GM21515 (cell line): ENCODE data around the gene CCDC50.

Experiments used
- ATAC-seq: cut with Tn5 transposase; IDR thresholded peaks from one replicate; pipeline ENCODE4 v1.9.1; 2021; ENCODE audit not compliant: unreplicated experiment

CCDC50 gene, protein sequence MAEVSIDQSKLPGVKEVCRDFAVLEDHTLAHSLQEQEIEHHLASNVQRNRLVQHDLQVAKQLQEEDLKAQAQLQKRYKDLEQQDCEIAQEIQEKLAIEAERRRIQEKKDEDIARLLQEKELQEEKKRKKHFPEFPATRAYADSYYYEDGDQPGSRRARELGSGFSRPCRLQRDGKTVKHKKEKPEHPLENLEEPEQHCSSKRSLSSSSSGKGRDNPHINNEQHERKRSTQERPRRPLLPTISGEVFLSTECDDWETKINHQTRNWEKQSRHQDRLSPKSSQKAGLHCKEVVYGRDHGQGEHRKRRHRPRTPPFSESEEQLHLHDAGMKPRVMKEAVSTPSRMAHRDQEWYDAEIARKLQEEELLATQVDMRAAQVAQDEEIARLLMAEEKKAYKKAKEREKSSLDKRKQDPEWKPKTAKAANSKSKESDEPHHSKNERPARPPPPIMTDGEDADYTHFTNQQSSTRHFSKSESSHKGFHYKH

GRCh38 chr3:191328962-191329653, at the start of gene CCDC50:
CCDC50 (plus strand) TSS chr3:191329394; CDS start chr3:191329675, 281 bp downstream.
- ATAC-seq: peak; percentile 65

DNA sequence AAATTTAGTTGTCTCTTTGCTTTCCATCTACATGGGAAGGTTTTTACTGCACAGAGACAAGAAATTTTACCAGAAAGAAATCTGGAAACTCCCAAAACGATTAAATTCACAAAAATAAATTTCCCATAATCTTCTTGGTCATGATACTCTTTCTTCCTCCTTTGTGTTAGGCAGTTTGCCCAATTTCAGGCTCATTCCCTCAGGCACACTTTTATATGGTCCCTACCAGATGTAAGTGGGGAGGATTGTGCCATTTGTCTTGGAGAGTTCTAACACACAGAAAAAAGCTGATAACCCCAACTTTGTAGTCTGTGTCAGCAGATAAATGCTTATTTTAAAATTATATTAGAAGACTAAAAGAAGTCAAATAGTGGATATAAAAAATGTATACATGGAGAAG, 49.1 kb upstream of the CCDC50 start:
- ATAC-seq: no peak

DNA sequence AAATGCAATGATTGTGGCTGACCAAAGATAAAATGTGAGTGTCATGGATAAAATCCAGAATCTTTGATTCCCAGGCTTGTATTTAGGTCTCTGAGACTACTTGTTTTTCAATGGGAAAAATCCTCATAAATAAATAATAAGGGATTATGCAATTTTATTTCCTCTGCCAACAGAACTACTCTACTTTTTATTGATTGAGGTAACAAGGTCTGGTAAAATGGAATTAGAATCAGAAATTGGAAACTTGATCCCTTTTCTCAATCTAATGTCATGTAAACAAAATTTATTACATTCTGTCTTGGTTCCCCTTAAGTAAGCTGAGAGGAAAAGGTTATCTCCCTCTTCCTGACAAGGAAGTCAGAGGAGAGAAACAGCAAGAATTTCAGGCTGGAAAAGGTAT, 48.3 kb upstream of the CCDC50 start:
- ATAC-seq: no peak

DNA sequence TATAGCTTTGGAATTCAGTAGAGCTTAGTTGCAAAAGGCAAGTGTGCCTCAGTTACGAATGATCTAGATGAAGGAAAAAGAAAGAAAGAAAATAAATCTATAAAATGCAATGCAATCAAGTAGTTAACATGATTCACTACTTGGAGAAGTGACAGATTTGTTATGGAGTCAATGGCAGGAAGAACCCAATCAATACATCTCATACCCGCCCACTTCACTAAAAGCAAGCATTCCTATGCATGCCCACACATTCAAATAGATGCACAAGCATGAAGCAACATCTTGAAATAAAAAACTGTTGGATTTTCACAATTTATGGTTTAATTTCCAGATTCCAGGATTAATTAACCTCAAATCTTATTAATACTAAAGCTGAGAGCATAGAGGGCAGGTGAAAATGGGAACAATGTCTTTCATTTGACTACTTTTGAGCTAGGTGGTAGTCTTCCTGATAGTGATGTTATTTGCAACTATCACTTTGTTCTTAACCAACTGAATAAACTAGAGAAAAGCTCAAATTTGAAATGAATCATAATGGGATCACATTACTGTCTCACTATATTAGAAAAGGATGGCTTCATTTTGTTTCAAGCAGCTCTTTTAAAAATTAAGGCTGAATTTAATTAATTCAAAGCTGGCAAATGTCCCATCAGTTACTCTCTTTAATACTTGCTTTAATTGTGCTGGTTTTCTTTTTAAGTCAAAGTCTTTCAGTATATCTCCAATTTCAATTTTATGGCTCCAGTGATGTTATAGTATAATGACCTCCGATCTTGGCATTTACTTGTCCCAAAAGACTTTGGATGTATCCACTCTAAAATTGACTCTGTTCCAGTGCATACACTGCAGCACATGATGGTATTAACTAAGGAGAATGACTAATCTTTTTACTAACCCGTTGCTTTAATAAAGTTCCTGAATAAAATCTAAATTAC, 46.7 kb upstream of the CCDC50 start:
- no peak for ATAC-seq

DNA sequence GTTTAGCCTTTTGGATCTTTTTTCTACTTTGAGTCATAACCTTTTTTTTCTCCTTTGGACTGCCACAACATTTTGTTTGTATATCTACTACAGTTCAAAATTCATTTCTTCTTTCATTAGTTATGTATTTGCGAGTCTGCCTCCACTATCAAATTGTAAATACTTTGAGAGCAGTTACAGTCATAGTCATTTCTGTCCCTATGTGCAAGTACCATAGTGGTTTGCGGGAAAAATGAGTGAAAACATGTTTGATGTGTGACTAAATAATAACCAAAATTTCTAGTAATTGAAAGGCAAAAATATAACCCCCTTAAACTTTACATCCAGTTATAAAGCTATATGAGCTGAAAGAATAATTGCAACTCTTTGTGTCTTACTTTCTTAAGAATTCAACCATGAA, 45.8 kb upstream of the CCDC50 start:
- no peak for ATAC-seq

GRCh38 chr3:191290311-191291025, 38.7 kb upstream of the CCDC50 start:
- peak; percentile 84 for ATAC-seq

DNA sequence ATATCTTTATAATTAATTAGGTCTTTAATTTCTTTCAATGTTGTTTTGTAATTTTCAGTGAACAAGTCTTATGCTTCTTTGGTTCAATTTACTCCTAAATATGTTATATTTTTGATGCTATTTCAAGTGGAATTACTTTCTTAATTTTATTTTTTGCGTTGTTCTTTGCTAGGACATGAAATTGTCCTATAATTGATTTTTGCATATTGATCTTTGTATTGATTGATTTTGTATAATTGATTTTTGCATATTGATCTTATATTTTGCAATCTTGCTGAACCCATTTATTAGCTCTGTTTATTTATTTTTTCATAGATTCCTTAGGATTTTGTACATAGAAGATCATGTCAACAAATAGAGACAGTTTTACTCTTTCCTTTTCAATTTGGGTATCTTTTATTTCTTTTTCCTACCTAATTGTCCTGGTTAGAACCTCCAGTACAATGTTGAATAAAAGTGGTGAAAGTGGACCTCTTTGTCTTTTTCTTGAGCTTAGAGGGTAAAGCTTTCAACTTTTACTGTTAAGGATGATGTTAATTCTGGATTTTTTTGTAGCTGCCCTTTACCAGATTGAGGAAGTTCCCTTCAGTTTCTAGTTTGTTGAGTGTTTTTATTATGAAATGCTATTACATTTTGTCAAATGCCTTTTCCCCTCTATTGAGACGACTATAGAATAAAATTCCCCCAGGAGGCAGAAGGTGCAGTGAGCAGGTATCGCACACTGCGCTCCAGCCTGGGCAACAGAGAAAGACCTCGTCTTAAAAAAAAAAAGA, 36.8 kb upstream of the CCDC50 start:
- ATAC-seq: no peak

DNA sequence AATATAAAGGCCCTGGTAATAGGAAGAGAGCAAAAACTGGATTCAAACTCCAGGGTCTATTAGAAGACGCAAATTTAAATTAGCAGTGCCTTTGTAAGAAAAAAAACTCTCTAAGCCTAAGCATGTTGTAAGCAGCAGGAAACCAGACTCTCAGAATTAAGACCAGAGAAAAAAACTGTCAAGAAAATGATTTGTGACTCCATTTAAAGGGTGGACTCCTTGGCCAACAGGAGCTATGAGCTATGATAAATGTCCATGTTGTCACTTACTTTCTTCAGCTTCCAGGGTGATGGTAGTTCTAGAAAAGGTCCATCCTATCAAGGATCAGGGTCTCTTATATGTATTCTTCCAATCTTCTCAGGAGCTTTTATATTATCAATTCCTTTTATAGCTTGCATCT, 34.9 kb upstream of the CCDC50 start:
- ATAC-seq: no peak

DNA sequence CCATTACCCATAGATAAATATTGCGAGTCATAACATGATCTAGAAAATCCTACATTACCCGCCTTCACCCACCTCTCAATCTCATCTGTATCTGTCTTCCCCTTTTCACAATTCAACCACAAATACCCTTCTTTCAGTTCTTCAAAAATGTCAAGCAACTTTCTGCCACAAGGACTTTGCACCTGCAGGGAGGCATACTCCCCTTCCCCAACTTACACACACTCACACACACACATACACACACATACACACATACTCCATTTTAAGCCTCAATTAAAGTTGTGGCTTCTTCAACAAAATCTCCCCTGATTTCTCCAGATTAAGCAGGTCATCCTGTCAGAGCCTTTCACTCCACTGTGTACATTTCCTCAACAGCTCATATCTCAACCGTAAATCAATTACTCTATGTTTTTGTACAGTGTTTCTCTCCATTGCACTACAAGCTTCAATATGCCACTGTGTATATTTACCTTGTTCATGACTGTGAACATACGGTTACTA, 33.1 kb upstream of the CCDC50 start:
- peak; percentile 86 for ATAC-seq

DNA sequence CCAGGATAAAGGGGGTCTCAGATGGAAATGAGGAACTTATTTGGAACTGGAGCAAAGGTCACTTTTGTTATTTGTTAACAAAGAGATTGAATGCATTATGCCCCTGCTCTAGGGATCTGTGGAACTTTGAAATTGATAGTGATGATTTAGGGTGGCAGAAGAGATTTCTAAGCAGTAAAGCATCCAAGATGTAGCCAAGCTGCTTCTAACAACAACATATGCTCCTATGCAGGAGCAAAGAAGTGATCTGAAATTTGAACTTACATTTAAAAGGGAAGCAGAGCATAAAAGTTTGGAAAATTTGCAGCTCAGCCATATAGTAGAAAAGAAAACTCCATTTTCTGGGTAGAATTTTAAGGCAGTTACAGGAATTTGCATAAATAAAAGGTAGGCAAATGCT, 30.3 kb upstream of the CCDC50 start:
- ATAC-seq: no peak

DNA sequence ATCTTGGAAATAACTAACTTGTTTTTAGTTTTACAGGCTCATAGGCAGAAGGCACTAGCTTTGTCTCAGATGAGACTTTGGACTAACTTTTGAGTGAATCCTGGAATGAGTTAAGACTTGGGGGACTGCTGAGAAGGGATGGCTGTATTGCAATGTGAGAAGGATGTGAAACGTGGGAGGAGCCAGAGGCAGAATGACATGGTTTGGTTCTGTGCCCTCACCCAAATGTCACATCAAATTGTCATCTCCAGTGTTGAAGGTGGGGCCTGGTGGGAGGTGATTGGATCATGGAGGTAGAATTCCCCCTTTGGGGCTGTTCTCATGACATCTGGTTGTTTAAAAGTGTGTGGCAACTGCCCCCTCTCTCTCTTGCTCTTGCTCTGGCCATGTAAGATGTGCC, 28.8 kb upstream of the CCDC50 start:
- ATAC-seq: no peak

DNA sequence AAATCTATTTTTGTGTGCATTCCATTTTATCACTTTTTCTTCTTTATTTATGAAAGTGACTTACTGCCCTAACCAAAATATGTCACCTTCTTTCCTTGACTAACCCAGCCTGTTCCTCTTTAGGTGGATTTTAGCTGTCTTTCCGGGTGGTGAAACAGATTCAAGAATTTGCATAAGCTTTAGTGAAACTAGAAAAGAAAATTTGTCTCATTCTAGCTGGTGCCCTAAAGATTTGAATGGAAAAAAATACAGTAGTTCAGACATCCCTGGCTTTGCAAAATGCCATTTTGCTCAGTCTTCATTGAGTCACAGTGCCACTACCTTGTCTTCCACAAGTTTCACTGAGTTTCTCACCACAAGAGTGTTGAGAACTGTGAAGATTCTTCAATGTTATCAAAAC, 28.2 kb upstream of the CCDC50 start:
- peak; percentile 75 for ATAC-seq

DNA sequence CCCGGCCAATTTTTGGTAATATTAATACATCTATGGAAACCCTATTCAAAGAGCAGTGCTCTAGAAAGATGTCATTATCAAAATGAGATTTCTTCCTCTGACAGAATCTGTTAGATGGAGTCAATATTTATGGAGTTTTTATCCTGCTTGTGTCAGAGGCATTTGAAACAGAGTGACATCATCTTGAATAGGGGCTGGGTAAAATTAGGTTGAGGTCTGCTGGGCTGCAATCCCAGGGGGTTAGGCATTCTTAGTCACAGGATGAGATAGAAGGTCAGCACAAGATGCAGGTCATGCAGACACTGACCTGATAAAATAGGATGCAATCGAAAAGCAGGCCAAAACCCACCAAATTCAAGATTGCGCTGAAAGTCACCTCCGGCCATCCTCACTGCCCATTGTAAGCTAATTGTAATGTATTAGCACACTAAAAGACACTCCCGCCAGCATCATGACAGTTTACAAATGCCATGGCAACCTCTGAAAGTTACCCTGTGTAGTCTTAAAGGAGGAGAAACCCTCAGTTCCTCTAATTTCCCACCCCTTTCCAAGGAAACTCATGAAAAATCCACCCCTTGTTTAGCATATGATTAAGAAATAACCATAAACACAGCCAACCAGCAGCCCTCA, 27.3 kb upstream of the CCDC50 start:
- no peak for ATAC-seq

- no peak for ATAC-seq
Observed at GRCh38 chr3:191302451-191302850, 26.7 kb upstream of the CCDC50 start.

DNA sequence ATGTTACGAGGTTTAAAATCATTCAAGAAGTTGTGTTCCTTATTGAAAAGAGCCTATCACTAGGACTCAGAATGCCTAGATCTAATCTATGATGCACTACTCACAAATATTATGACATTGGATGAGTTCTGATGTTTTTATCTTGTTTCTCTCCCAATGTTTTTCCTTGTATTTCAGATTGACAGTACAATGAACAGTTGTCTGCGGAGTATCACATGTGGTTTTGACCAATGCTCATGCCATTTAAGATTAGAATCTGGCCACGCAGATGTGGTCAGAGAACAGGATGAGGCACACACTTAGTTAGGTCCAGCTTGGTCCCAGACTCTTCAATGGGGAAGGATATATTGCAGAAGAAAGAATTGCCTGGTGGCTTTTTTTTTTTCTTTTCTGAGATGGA, 25.6 kb upstream of the CCDC50 start:
- ATAC-seq: no peak

DNA sequence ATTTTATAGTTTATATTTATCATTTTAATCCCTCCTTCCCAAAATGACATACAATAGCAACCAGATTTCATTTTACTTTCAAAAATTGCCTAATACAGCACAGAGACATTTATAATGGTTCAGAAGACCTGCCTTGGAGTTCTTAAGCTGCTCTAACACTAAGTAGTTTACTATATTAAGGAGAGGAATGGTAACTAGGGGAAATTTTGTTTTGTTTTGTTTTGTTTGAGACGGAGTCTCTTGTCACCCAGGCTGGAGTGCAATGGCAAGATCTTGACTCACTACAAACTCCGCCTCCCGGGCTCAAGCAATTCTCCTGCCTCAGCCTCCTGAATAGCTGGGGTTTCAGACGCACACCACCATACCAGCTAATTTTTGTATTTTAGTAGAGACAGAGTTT, 22.8 kb upstream of the CCDC50 start:
- no peak for ATAC-seq

DNA sequence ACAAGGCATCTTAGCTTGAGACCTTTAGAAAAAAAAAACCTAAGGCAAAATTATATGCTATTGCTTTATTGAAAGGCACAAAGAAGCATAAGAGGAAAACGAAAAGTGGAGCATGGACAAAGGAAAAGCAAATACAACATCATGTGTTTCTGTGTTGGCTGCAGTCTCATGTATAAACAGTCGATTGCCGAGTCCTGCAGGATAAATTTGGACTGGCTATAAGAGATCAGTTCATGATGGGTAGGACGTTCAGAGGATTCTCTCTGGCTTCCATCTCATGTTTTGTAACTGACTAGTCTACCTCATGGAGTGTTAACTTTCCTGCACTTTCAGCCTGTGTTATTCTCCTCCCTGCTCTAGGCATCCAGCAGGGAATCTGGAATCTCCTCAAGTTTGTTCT, 21.9 kb upstream of the CCDC50 start:
- ATAC-seq: no peak

DNA sequence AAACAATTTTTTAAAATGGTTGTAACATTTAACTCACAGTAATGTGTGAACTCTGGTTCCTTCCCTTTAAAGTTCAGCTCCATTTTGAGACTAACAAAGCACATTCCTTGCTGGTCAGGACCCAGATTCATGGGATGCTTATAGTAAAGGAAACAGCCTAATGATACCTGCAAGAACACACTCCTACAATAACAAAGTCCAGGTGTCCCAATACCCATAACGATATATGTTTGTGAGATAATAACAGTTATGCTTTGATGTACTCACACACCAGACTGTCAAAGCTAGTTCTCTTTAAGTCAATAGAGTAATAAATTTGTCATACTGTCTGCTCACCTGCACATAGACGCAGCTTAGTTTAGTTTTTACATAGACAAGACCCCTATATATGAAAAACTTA, 15.9 kb upstream of the CCDC50 start:
- ATAC-seq: no peak

DNA sequence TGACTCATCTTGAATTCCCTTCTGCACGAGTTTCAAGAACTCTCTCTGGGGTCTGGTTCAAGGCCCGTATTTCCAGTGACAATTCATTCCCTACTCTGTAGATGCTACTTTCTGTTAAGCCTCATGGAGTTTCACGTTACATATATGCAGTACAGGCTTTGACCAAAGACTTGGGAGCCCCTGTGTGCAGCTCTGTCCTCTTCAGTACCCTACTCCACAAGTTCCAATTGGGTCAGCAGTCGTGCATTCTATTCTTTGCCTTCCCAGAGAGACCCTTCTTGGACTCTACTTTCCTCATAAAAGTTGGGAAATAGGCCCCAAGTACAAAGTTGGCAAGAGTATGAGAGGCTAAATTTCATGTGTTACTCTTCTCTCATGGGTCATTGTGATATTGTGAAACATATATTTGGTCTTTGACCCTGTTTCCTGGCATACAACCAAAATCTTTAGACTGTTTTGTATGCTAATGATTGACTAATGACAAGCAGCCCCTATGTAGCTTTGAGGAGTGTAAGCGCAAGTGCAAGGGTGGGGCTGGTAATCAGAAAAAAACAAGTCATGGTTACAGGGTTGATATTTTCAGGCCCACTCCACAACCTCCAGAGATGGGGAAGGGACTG, 15.0 kb upstream of the CCDC50 start:
- no peak for ATAC-seq
